ENCODE measurements around the gene RALGAPA2. TPM values are rescaled to one million over a fixed set of nuclear protein-coding genes. Genes with fewer than 3 reads are reported as not detected.

The RALGAPA2 gene
- total RNA-seq, 1 experiment from 2014 or later = 9.8 TPM

DNA sequence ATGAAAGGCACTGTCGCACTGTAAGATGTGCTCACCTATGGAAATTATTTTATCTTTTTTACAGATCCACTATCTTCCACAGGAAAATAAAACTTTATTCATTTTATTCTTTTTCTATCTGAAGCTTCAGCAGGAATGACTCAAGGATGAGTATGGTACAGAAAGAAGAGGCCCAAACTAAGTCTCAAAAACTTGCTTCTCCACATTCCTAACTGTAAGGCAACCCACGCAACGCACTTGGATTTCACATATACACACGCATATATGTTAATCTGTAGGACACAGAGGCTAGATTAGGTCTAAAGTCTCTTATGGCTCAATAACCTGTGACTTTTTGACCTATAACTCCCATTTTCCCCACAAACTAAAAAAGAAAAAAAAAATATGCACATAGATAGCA, 81.9 kb downstream of the RALGAPA2 start:
- H3K9me3 Mint-ChIP-seq (ENCODE audit: unreplicated experiment) = no peaks in the 10 kb centered on the region
- intact Hi-C loops (cut with micrococcal nuclease) = no loop called here
- BruUV-seq (replicated peaks) = no TSS peak
- no peak overlapping the region for H3K4me3 Mint-ChIP-seq (ENCODE audit: unreplicated experiment)
- CTCF ChIA-PET = interaction anchor here (0.7 kb wide), 1 partner anchor 877 kb away, joined by 4 read pairs; no protein-coding TSS in a partner anchor
- H3K36me3 Mint-ChIP-seq (ENCODE audit: insufficient read depth, unreplicated experiment) = peaks cover 51% of the 10 kb centered on the region
- H3K4me1 Mint-ChIP-seq (ENCODE audit: insufficient read depth, unreplicated experiment) = no peaks in the 10 kb centered on the region
- TF ChIP-seq, protein P1, sequence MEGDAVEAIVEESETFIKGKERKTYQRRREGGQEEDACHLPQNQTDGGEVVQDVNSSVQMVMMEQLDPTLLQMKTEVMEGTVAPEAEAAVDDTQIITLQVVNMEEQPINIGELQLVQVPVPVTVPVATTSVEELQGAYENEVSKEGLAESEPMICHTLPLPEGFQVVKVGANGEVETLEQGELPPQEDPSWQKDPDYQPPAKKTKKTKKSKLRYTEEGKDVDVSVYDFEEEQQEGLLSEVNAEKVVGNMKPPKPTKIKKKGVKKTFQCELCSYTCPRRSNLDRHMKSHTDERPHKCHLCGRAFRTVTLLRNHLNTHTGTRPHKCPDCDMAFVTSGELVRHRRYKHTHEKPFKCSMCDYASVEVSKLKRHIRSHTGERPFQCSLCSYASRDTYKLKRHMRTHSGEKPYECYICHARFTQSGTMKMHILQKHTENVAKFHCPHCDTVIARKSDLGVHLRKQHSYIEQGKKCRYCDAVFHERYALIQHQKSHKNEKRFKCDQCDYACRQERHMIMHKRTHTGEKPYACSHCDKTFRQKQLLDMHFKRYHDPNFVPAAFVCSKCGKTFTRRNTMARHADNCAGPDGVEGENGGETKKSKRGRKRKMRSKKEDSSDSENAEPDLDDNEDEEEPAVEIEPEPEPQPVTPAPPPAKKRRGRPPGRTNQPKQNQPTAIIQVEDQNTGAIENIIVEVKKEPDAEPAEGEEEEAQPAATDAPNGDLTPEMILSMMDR (IDR thresholded peaks at IDR 0.05; ENCODE audit: unreplicated experiment) = no peak
- POLR2A ChIA-PET = interaction anchor here (0.6 kb wide), 1 partner anchor 96 kb away, joined by 3 read pairs; no protein-coding TSS in a partner anchor
- DNase-seq (ENCODE audit: unreplicated experiment) = no peak
- H3K27ac Mint-ChIP-seq (ENCODE audit: low read depth, unreplicated experiment) = no peak overlapping the region
- no peaks in the 10 kb centered on the region for H3K27me3 Mint-ChIP-seq (ENCODE audit: insufficient read depth, unreplicated experiment)

DNA sequence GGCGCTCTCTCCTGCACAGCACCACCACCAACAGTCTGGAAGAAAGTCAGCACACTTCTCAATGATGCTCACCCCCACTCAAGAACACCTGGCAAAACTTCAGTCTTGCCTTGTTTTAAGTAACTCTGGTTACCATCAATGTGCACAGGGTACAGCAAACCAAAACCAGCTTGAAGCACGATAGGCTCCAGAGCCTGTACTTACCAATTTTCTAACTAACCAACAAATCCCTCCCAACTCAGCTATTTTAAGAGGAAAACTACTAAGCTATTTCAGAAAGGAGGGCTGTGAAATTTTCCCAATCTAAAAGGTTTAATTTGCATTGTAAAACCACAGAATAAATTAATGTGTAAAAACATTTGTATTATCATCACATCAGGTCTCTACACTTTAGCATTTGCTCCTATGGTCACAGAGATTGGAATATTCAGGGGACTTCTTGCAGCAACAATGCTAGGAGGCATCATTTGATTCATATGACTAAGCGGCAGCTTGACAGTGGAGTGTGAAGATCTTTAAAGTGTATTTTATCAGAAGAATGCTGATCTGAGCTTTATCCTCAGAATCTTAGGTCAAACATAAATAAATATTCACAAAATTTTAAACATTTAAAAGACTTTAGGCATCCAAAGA, 82.8 kb downstream of the RALGAPA2 start:
- H3K36me3 Mint-ChIP-seq (ENCODE audit: insufficient read depth, unreplicated experiment) = peaks cover 43% of the 10 kb centered on the region
- TF ChIP-seq, protein P1 (IDR thresholded peaks at IDR 0.05; ENCODE audit: unreplicated experiment) = no peak
- no peak for DNase-seq (ENCODE audit: unreplicated experiment)
- no peak overlapping the region for H3K27ac Mint-ChIP-seq (ENCODE audit: low read depth, unreplicated experiment)
- CTCF ChIA-PET = interaction anchor here (0.5 to 0.7 kb wide), 5 partner anchors 146 to 1427 kb away, joined by 3 to 4 read pairs (median 3); no protein-coding TSS in a partner anchor
- no peaks in the 10 kb centered on the region for H3K4me1 Mint-ChIP-seq (ENCODE audit: insufficient read depth, unreplicated experiment)
- no peaks in the 10 kb centered on the region for H3K27me3 Mint-ChIP-seq (ENCODE audit: insufficient read depth, unreplicated experiment)
- BruUV-seq (replicated peaks) = no TSS peak
- POLR2A ChIA-PET = no interaction called here
- no peaks in the 10 kb centered on the region for H3K9me3 Mint-ChIP-seq (ENCODE audit: unreplicated experiment)
- H3K4me3 Mint-ChIP-seq (ENCODE audit: unreplicated experiment) = no peak overlapping the region
- intact Hi-C loops (cut with micrococcal nuclease) = no loop called here

DNA sequence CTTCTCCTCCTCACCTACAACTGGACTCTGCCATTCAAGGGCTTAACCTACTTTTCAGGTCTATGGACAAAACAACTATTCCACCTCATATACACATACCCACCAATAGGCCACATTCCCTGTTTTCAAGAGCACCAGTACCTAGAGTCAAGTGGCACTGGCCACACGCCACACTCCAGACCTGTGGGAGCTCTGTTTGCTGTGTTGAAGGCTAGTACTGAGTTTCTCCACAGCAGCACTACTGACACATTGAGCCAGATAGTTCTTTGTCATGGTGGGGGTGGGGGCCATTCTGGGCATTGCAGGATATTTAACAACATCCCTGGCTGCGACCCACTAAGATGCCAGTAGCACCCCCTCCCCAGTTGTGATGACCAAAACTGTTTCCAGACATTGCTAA, 84.1 kb downstream of the RALGAPA2 start:
- Mint-ChIP-seq H3K4me3 (ENCODE audit: unreplicated experiment) (no peak overlapping the region), H3K27ac (ENCODE audit: low read depth, unreplicated experiment) (no peak overlapping the region), H3K27me3 (ENCODE audit: insufficient read depth, unreplicated experiment) (no peaks in the 10 kb centered on the region), H3K36me3 (ENCODE audit: insufficient read depth, unreplicated experiment) (peaks cover 30% of the 10 kb centered on the region), H3K9me3 (ENCODE audit: unreplicated experiment) (no peaks in the 10 kb centered on the region), H3K4me1 (ENCODE audit: insufficient read depth, unreplicated experiment) (no peaks in the 10 kb centered on the region)
- intact Hi-C loops (cut with micrococcal nuclease) = no loop called here
- POLR2A ChIA-PET = no interaction called here
- CTCF ChIA-PET = interaction anchor here (0.6 kb wide), 1 partner anchor 11 kb away, joined by 3 read pairs; no protein-coding TSS in a partner anchor
- TF ChIP-seq, protein P1 (IDR thresholded peaks at IDR 0.05; ENCODE audit: unreplicated experiment) = no peak
- no peak for DNase-seq (ENCODE audit: unreplicated experiment)
- no TSS peak for BruUV-seq (replicated peaks)

DNA sequence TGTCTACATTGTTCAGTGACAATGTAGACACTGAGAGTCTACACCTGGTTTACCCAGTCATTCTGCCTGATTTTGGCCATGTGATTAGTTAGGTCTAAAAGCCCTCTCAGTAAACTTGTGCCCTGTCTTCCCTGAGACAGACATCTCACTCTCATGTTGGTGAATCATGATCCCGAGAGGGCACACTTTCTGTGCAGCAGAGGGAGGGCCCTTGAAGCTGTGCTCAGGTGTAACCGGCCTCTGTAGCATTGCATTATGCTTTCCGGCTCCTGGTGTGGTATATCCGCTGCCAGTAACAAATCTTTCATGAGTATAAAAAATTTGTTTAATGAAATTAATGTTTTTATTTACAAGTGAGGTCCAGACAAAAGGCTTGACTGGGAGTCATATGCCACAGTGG, 85.0 kb downstream of the RALGAPA2 start:
- Mint-ChIP-seq H3K27ac (ENCODE audit: low read depth, unreplicated experiment) (no peak overlapping the region), H3K36me3 (ENCODE audit: insufficient read depth, unreplicated experiment) (peaks cover 33% of the 10 kb centered on the region), H3K27me3 (ENCODE audit: insufficient read depth, unreplicated experiment) (no peaks in the 10 kb centered on the region), H3K4me1 (ENCODE audit: insufficient read depth, unreplicated experiment) (no peaks in the 10 kb centered on the region), H3K4me3 (ENCODE audit: unreplicated experiment) (no peak overlapping the region), H3K9me3 (ENCODE audit: unreplicated experiment) (no peaks in the 10 kb centered on the region)
- ChIA-PET POLR2A (no interaction called here), CTCF (no interaction called here)
- intact Hi-C loops (cut with micrococcal nuclease) = no loop called here
- TF ChIP-seq, protein P1 (IDR thresholded peaks at IDR 0.05; ENCODE audit: unreplicated experiment) = no peak
- DNase-seq (ENCODE audit: unreplicated experiment) = no peak
- BruUV-seq (replicated peaks) = no TSS peak

Measured in MCF 10A (cell line).